PFSK-1 (cell line): Measurements from ENCODE around the gene TTLL11.

Source experiments
- FOXP2 ChIP-seq: optimal IDR thresholded peaks from 2 replicates; pipeline ENCODE3; 2011; ENCODE audit warnings: borderline replicate concordance, control low read depth, inconsistent platforms; ENCODE audit not compliant: insufficient read depth; ENCODE audit errors: extremely low read length, extremely low read depth
- POLR2AphosphoS5 ChIP-seq: IDR thresholded peaks from 2 replicates; pipeline ENCODE4 v1.6.1; 2012; ENCODE audit warnings: low read depth, mild to moderate bottlenecking, control low read depth, low read length, moderate library complexity
- SIN3A ChIP-seq: IDR thresholded peaks from 2 replicates; pipeline ENCODE4 v1.6.1; 2012; ENCODE audit warnings: mild to moderate bottlenecking, low read length, moderate library complexity, borderline replicate concordance; ENCODE audit not compliant: insufficient read depth
- TAF1 ChIP-seq: IDR thresholded peaks from 2 replicates; pipeline ENCODE4 v1.6.1; 2012; ENCODE audit warnings: low read length, control low read depth, borderline replicate concordance; ENCODE audit not compliant: insufficient read depth
- TF ChIP-seq, protein P1 (sequence below), 2 experiments: IDR thresholded peaks; 2 replicates each; pipeline versions ENCODE4 v1.6.1 to v1.8.0; 2011 to 2012; ENCODE audit warnings: low read depth in 2 of 2, low read length in 2 of 2, control low read depth in 1 of 2, inconsistent platforms in 1 of 2, mild to moderate bottlenecking in 1 of 2, moderate library complexity in 1 of 2; ENCODE audit not compliant: insufficient read depth in 1 of 2

DNA sequence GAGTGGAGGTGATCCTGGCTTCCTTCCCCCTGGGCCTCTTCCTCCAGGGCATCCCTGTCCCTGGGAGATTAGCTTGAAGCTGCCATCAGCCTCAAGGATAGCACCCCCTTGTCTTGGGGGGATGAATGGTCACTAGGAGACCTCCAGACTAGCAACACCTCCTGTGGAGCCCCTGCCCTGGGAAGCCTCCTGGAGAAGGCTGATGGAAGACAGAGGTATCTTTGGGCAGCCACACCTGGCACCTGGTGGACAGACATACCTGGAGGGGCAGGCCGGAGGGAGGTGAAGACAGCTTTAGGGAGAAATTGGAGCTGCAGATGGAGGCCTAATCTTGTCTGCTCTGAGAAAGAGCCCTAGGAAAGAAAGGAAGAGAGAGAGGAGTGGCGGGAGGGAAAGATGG is 9.0 kb upstream of the TTLL11 start:
- TF ChIP-seq, protein P1, sequence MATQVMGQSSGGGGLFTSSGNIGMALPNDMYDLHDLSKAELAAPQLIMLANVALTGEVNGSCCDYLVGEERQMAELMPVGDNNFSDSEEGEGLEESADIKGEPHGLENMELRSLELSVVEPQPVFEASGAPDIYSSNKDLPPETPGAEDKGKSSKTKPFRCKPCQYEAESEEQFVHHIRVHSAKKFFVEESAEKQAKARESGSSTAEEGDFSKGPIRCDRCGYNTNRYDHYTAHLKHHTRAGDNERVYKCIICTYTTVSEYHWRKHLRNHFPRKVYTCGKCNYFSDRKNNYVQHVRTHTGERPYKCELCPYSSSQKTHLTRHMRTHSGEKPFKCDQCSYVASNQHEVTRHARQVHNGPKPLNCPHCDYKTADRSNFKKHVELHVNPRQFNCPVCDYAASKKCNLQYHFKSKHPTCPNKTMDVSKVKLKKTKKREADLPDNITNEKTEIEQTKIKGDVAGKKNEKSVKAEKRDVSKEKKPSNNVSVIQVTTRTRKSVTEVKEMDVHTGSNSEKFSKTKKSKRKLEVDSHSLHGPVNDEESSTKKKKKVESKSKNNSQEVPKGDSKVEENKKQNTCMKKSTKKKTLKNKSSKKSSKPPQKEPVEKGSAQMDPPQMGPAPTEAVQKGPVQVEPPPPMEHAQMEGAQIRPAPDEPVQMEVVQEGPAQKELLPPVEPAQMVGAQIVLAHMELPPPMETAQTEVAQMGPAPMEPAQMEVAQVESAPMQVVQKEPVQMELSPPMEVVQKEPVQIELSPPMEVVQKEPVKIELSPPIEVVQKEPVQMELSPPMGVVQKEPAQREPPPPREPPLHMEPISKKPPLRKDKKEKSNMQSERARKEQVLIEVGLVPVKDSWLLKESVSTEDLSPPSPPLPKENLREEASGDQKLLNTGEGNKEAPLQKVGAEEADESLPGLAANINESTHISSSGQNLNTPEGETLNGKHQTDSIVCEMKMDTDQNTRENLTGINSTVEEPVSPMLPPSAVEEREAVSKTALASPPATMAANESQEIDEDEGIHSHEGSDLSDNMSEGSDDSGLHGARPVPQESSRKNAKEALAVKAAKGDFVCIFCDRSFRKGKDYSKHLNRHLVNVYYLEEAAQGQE (IDR thresholded peaks at IDR 0.05; ENCODE audit: insufficient read depth in 1 of 2, low read depth in 2 of 2, low read length in 2 of 2) = no peak
- TF ChIP-seq TAF1 = no peak
- no peak for TF ChIP-seq POLR2AphosphoS5
- TF ChIP-seq SIN3A = no peak
- TF ChIP-seq FOXP2 = no peak
